PC-3 (cell line): ENCODE data around the gene TUBGCP2. TPM values are rescaled to one million over a fixed set of nuclear protein-coding genes. Genes with fewer than 3 reads are reported as not detected.

ENCODE experiments used
- ATAC-seq: fragments of 200-7000 bp; cut with Tn5 transposase; 2 replicates; pipeline ENCODE4 v1.9.1; 2020; ENCODE audit warnings: mild to moderate bottlenecking, moderate library complexity
- BruUV-seq: library from RNA; stranded (reverse); fragments of 400-500 nt; replicated peaks from 2 replicates; lab custom pipeline; 2021; lab: Mats Ljungman, UMichigan
- CTCF ChIA-PET: fragments of 300-600 bp; sonication (Branson Sonifier 250); formaldehyde crosslinking; loops from one replicate; lab custom pipeline; 2022; ENCODE audit warnings: antibody characterized with exemption; lab: Charles Lee
- POLR2A ChIA-PET: fragments of 300-600 bp; sonication (Branson Sonifier 250); formaldehyde crosslinking; loops from one replicate; lab custom pipeline; 2022; ENCODE audit warnings: antibody characterized with exemption; ENCODE audit not compliant: unreplicated experiment; lab: Charles Lee
- DNase-seq: peaks from one replicate; pipeline ENCODE4 v3.0.0-alpha.2; 2015
- H2AFZ ChIP-seq: fragments of 300-600 bp; sonication (generic); 2 replicates; pipeline ENCODE4 v1.6.0; 2016; ENCODE audit warnings: antibody characterized with exemption, low read length
- H3F3A ChIP-seq: fragments of 300-600 bp; sonication (generic); one replicate; pipeline ENCODE4 v1.6.0; 2017; ENCODE audit warnings: antibody characterized with exemption, low read length, control low read depth, mild to moderate bottlenecking; ENCODE audit not compliant: unreplicated experiment
- H3K27ac ChIP-seq: fragments of 300-600 bp; sonication (generic); 2 replicates; pipeline ENCODE4 v1.5.1; 2016; ENCODE audit warnings: mild to moderate bottlenecking, low read length
- H3K27me3 ChIP-seq: fragments of 300-600 bp; sonication (generic); 2 replicates; pipeline ENCODE4 v1.6.1; 2016; ENCODE audit warnings: low read length, mixed read lengths
- H3K36me3 ChIP-seq: fragments of 300-600 bp; sonication (generic); 2 replicates; pipeline ENCODE4 v1.6.1; 2016; ENCODE audit warnings: low read depth, mixed run types, low read length, mixed read lengths
- H3K4me1 ChIP-seq: fragments of 300-600 bp; sonication (generic); 2 replicates; pipeline ENCODE4 v1.5.1; 2016; ENCODE audit warnings: low read length; ENCODE audit not compliant: insufficient read depth
- H3K4me2 ChIP-seq: fragments of 300-600 bp; sonication (generic); 2 replicates; pipeline ENCODE4 v1.6.0; 2016; ENCODE audit warnings: low read length
- H3K4me3 ChIP-seq: fragments of 300-600 bp; sonication (generic); 2 replicates; pipeline ENCODE4 v1.5.1; 2016; ENCODE audit warnings: mild to moderate bottlenecking, low read length, mixed read lengths
- H3K79me2 ChIP-seq: fragments of 300-600 bp; sonication (generic); 2 replicates; pipeline ENCODE4 v1.6.1; 2017; ENCODE audit warnings: low read length, mixed read lengths
- H3K9ac ChIP-seq: fragments of 300-600 bp; sonication (generic); 2 replicates; pipeline ENCODE4 v1.6.0; 2016; ENCODE audit warnings: mild to moderate bottlenecking, low read length
- H3K9me2 ChIP-seq: fragments of 300-600 bp; sonication (generic); replicated peaks from 2 replicates; pipeline ENCODE4 v1.6.1; 2016; ENCODE audit warnings: mixed run types, low read length, mixed read lengths
- H3K9me3 ChIP-seq: fragments of 300-600 bp; sonication (generic); 2 replicates; pipeline ENCODE4 v1.6.1; 2016; ENCODE audit warnings: low read length, mixed read lengths
- H4K20me1 ChIP-seq: fragments of 300-600 bp; sonication (generic); 2 replicates; pipeline ENCODE4 v1.6.1; 2016; ENCODE audit warnings: low read length, mixed read lengths
- EZH2 ChIP-seq: fragments of 300-600 bp; sonication (generic); IDR thresholded peaks from one replicate; pipeline ENCODE4 v1.6.1; 2017; ENCODE audit warnings: antibody characterized with exemption, mild to moderate bottlenecking, low read length; ENCODE audit not compliant: unreplicated experiment
- EZH2phosphoT487 ChIP-seq: fragments of 300-600 bp; sonication (generic); IDR thresholded peaks from 2 replicates; pipeline ENCODE4 v1.6.1; 2018; ENCODE audit warnings: mild to moderate bottlenecking, antibody characterized with exemption, low read length, borderline replicate concordance
- intact Hi-C: fragments of 100-400 bp; cut with micrococcal nuclease; formaldehyde crosslinking; loops from 2 replicates; pipeline ENCODE4 v1.9.0; 2023
- total RNA-seq: library from RNA; depleted of rRNA; stranded (reverse); fragments of >200 nt; gene quantifications from 2 replicates; pipeline ENCODE4 v1.2.3, GENCODE V29; 2014
- TF ChIP-seq, protein P1 (sequence below): fragments of 300-600 bp; sonication (generic); conservative IDR thresholded peaks from 2 replicates; pipeline ENCODE4 v1.5.1; 2017; ENCODE audit warnings: antibody characterized with exemption, low read depth, mild to moderate bottlenecking, low read length

TUBGCP2 gene
- total RNA-seq, 1 experiment from 2014 or later, result 72.9 TPM

DNA sequence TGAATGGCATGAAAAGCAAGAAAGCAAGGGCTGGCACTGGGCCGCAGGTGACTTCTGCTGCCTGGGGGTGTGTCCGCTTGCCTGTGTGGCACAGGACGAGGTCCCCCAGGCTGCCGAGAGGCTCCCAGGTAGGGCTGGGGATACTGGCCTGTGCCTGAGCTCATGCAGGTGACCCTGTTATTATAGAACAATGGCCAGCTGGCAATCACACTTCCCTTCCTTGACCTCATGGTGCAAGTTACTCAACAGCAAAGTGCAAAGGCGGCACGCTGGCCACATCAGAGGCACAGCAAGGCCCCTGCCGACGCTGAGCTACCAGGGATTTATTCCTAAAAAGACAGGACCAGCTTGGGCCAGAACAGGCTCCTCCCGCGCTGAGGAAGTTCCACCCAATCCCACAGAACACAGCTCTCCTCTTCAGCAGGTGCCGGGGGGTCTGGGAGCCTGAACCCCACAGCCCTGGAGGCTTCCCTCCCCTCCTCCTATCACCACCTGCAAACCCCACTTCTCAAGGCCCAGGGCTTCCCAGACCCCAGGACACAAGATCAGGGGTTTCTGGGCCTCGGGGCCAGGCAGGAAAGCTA lies 30.6 kb downstream of the TUBGCP2 start:
- Histone ChIP-seq H3K4me2 (peak overlapping the region; percentile 97), H3K4me1 (peaks cover 54% of the 10 kb centered on the region), H3F3A (peaks cover 4% of the 10 kb centered on the region), H3K9me3 (no peaks in the 10 kb centered on the region), H2AFZ (no peak overlapping the region), H3K27me3 (no peaks in the 10 kb centered on the region), H3K9me2 (no peaks in the 10 kb centered on the region), H3K27ac (peak overlapping the region; percentile 98), H3K9ac (peak overlapping the region; percentile 96), H3K4me3 (peak overlapping the region; percentile 51; the same call in 1 of the 2 replicates), H3K79me2 (peaks cover 32% of the 10 kb centered on the region), H3K36me3 (peaks cover 3% of the 10 kb centered on the region; the same call in 1 of the 2 replicates), H4K20me1 (no peaks in the 10 kb centered on the region)
- TF ChIP-seq, protein P1, sequence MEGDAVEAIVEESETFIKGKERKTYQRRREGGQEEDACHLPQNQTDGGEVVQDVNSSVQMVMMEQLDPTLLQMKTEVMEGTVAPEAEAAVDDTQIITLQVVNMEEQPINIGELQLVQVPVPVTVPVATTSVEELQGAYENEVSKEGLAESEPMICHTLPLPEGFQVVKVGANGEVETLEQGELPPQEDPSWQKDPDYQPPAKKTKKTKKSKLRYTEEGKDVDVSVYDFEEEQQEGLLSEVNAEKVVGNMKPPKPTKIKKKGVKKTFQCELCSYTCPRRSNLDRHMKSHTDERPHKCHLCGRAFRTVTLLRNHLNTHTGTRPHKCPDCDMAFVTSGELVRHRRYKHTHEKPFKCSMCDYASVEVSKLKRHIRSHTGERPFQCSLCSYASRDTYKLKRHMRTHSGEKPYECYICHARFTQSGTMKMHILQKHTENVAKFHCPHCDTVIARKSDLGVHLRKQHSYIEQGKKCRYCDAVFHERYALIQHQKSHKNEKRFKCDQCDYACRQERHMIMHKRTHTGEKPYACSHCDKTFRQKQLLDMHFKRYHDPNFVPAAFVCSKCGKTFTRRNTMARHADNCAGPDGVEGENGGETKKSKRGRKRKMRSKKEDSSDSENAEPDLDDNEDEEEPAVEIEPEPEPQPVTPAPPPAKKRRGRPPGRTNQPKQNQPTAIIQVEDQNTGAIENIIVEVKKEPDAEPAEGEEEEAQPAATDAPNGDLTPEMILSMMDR, result no peak
- TF ChIP-seq EZH2 (no peak), EZH2phosphoT487 (no peak)
- no TSS peak for BruUV-seq
- ATAC-seq, result no peak
- POLR2A ChIA-PET, result interaction anchor here (0.8 kb wide), 1 partner anchor 16 kb away, joined by 3 read pairs; no protein-coding TSS in a partner anchor
- CTCF ChIA-PET, result no interaction called here
- peak; percentile 6 for DNase-seq
- intact Hi-C loops, result no loop called here

DNA sequence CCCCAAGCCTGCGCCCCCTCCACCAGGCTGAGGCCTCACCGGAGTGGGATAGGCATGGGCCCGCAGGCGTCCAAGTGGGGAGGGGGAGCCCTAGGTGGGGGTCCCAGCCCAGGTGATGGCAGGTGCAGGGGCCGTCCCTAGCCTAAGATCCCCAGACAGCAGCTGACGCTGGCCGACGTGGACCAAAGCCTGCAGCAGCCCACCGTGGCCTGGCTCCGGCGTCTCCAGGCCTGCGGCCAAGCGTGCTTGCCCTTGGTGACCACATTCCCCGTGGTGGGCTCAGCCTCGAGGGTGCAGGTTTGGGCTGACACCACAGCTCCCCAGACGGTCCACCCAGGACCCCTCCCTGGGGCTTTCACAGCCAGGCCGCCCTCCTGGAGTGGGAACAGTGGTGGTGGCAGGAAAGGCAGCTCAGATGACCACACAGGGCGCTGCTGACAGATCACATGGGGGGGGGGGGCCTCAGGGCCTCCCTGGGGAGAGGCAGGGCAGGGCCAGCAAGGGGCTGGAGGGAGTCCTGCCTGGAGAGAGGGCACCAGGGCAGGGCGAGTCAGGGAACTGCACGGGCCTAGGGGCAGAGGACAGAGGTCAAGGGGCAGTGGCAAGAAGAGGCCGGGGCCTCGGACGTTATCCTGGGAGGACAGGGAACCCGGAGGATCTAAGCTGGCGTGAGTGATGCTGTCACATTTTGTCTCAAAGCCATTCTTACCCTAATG lies 31.2 kb downstream of the TUBGCP2 start:
- H3K27ac ChIP-seq, result peak overlapping the region; percentile 98
- H3K27me3 ChIP-seq, result no peaks in the 10 kb centered on the region
- peak overlapping the region; percentile 51 for H3K4me3 ChIP-seq
- H3K9me2 ChIP-seq, result no peaks in the 10 kb centered on the region
- TF ChIP-seq EZH2phosphoT487 (no peak), EZH2 (no peak)
- TF ChIP-seq, protein P1, result no peak
- no peaks in the 10 kb centered on the region for H4K20me1 ChIP-seq
- POLR2A ChIA-PET, result no interaction called here
- peak overlapping the region; percentile 96 for H3K9ac ChIP-seq
- no TSS peak for BruUV-seq
- DNase-seq, result no peak
- intact Hi-C loops, result no loop called here
- ATAC-seq, result no peak
- CTCF ChIA-PET, result no interaction called here
- H3K4me2 ChIP-seq, result peak overlapping the region; percentile 97
- H3K9me3 ChIP-seq, result no peaks in the 10 kb centered on the region
- peaks cover 4% of the 10 kb centered on the region for H3F3A ChIP-seq
- H3K79me2 ChIP-seq, result peaks cover 32% of the 10 kb centered on the region
- no peaks in the 10 kb centered on the region; the same call in 1 of the 2 replicates for H3K36me3 ChIP-seq
- H3K4me1 ChIP-seq, result peaks cover 54% of the 10 kb centered on the region
- H2AFZ ChIP-seq, result no peak overlapping the region
